GM13977 (cell line): Measurements from ENCODE around the gene MUC15.
A peak's percentile ranks its signal among the peaks of the same experiment; 100 is the strongest.

ENCODE experiments used
- DNase-seq: peaks from one replicate; pipeline ENCODE4 v3.0.0; 2012; ENCODE audit warnings: low spot score
- CTCF ChIP-seq: IDR thresholded peaks from 2 replicates; pipeline ENCODE4 v1.5.1; 2012; ENCODE audit warnings: mild to moderate bottlenecking, control low read depth; ENCODE audit not compliant: insufficient read depth; ENCODE audit errors: extremely low read depth, missing control alignments
- in situ Hi-C: fragments of 300-500 bp; cut with MboI; formaldehyde crosslinking; loops from one replicate; pipeline ENCODE4 v1.12.0; 2022; ENCODE audit warnings: low sequenced_read_pairs, low pct_unique_long_range_greater_than_20kb, mixed read lengths, inconsistent platforms; ENCODE audit not compliant: unreplicated experiment

MUC15 gene

GRCh38 chr11:26553182-26553581, 18.9 kb downstream of the MUC15 start:
- TF ChIP-seq CTCF = no peak
- in situ Hi-C loops = no loop called here

GRCh38 chr11:26551186-26551801, 20.8 kb downstream of the MUC15 start:
- in situ Hi-C loops = no loop called here
- TF ChIP-seq CTCF = peak; percentile 19

More at GRCh38 chr11:26553182-26553581, 18.9 kb downstream of the MUC15 start:
- DNase-seq = no peak

DNA sequence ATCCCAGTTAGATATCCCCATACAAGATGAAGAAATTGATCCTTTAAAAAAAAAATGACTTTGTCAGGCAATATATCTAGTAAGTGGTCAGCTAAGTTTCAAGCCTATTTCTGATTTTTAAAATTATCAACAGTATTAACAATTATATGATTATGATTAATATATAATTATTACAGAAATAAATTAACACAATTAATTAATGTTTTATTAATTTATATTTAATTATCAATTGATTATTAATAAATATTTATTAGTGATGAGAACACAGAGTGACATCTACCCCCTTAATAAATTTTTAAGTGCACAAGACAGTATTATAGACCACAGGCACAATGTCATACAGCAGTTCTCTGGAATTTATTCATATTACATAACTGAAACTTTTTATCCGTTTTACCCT, 22.0 kb downstream of the MUC15 start:
- TF ChIP-seq CTCF = no peak
- in situ Hi-C loops = no loop called here
- no peak for DNase-seq

More at GRCh38 chr11:26551186-26551801, 20.8 kb downstream of the MUC15 start:
- no peak for DNase-seq

GRCh38 chr11:26549176-26549575, 22.9 kb downstream of the MUC15 start:
- no peak for DNase-seq
- TF ChIP-seq CTCF = no peak
- in situ Hi-C loops = no loop called here

DNA sequence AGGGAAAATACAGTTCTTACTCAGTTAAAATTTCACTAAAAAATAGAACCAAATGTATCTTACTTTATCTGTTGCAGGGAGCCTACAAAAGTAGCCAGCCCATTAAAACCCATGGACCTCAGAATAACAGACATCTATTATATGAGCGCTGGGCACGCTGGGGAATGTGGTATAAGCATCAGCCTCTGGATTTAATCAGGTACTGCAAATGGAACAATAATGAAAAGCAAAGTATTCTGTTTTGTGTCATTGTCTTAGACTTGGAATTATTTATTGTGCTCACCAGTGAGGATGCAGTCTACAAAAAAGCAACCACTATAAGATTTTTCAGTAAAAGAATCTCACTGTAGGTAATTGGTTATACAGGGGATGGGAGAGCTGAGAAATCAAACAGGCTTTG, 30.2 kb downstream of the MUC15 start:
- in situ Hi-C loops = no loop called here
- no peak for TF ChIP-seq CTCF
- DNase-seq = no peak

GRCh38 chr11:26539517-26539916, 32.5 kb downstream of the MUC15 start:
- in situ Hi-C loops = no loop called here
- TF ChIP-seq CTCF = no peak
- no peak for DNase-seq
